Activated CD8-positive, alpha-beta memory T cell treated with anti-CD3 and anti-CD28 coated beads for 4 hours (primary cell): ENCODE data around the gene POTEC.
"Not testable (repeated sequence)": the region's sequence is repeated elsewhere in the genome, so short reads cannot be mapped to it uniquely, and the experiment has no call there.

Experiments
- DNase-seq, 2 donors: peaks; one replicate each; pipeline ENCODE4 v3.0.0-alpha.2; 2020; ENCODE audit warnings: low read depth in 2 of 2

POTEC gene

DNA sequence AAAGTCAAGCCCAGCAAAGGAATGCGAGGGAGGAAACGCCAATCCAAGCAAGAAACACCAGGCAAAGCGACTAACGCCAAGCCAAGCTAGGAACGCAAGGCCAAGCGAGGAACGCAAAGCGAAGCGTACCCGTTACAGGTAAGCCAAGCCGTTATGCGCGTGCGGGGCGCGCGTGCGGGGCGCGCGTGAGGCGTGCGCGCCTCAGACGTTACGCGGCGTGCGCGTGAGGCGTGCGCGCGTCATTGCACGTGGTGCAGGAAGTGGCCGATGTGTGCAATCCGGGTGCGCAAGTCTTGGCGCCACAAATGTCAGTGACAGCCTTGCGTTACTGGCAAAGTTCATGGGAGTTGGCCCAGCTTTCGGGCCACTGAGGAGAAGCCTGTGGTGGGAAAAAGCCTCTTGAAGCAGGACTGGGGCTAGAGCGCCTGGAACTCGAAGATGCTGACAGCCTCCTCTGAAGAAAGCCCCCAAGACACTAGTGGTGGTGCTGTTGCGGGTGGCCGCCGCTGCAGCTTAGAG, at the start of gene POTEC:
Gene POTEC (minus strand): TSS at position 155 of the 519 bp plus-strand sequence. CDS start 454 bp downstream, outside the sequence.
- DNase-seq: not testable (repeated sequence)

DNA sequence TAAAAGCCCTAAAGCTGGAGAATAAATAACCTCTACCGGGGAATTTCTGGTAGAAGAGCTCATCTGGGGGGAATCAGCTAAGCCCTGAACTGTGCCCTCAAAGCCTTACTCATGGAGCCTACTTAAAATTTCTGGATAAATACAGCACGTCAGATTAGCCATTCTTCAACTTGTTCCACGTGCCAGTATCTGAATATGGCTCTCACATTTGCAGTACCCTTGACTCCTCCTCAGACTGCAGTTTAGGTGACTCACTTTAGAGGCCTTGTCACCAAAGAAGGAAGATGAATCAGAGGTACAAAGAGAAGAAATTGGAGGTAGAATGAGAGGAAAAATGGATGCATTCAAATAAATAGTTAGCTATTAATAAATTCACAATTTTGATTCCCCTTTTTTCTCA, 34.6 kb upstream of the POTEC start:
- no peak for DNase-seq

DNA sequence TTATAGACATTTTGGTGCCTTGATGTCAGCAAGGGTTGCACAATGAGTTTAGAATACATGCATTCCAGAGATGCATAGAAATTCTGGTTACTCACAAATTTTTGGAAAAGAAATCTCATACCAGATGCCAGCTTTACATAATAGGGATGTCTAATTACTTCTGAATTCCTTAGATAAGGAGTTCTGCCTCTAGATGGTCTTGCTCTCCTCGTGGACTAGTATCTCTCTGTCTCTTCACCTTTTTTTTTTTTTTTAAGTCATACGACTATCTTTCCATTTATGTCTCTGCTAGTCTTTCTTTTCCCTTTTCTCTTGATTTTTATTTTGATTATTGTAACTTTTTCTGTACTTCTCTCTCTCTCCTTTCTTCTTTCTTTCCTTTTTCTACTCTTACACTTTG, 16.1 kb upstream of the POTEC start:
- DNase-seq: not testable (repeated sequence)

DNA sequence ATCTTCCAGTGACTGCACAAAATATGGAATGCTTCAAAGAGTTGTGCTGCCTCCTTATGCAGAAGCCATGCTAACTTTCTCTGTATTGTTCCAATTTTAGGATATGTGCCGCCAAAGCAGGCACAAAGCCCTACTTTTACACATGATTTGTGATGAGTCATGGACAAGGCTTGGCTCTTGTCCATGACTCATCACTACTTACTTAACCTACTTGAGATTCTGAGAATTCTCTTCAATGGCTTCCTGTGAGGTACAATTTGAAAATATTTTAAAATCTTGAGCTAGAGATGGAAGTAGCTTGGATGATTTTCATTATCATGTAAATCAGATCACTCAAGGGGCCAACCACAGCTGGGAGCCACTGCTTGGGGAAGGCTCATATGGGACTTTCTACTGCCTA, 11.7 kb downstream of the POTEC start:
- not testable (repeated sequence) for DNase-seq

DNA sequence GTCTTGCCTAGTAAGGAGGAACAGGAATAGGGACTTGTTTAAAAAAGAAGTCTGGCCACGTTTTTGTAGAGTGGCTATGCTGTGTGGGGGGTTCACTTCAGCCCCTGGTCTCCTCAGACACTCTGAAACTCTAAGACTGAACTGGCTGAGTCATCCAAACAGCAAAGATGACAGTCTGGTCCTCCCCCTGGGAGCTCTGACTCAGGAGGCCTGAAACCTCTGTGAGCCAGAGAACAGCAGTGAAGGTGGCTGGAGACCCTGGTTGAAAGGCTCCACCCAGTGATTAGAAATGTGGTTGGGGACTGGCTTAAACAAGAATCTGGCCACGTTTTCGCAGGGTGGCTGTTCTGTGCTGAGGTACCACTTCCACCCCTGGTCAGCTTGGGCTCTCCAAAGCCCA, 32.7 kb downstream of the POTEC start:
- DNase-seq: not testable (repeated sequence)

DNA sequence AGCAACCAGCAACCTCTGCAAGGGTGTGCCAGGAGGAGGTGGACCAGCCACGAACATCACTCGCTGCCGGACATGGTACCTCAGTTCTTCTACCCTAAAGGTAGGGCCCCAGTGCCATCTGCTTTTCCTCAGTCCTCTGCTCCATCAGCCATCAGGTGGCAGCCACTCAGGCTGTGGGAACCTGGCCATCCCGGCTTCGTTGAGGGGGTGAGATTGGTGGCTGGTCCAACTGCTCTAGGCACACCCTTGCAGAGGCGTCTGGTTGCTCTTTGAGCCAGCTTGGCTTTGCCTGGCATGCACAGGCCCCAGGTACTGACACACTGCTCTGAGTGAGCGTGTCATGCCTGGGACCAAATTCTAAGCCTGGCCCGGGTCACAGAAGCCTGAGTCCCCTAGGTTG, 39.7 kb downstream of the POTEC start:
- not testable (repeated sequence) for DNase-seq

DNA sequence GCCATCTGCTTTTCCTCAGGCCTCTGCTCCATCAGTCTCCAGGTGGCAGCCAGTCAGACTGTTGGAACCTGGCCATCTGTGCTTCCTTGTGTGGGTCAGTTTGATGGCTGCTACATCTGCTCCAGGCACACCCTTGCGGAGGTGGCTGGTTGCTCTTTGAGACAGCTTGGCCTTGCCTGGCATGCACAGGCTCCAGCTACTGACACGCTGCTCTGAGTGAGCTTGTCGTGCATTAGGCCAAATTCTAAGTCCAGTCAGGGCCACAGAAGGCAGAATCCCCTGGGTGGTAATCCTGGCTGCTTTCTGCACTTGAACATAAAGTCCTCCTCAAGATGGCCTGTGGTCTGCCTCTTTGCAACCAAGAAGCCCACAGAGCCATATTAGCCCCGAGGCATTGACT, 41.5 kb downstream of the POTEC start:
- DNase-seq: not testable (repeated sequence)

DNA sequence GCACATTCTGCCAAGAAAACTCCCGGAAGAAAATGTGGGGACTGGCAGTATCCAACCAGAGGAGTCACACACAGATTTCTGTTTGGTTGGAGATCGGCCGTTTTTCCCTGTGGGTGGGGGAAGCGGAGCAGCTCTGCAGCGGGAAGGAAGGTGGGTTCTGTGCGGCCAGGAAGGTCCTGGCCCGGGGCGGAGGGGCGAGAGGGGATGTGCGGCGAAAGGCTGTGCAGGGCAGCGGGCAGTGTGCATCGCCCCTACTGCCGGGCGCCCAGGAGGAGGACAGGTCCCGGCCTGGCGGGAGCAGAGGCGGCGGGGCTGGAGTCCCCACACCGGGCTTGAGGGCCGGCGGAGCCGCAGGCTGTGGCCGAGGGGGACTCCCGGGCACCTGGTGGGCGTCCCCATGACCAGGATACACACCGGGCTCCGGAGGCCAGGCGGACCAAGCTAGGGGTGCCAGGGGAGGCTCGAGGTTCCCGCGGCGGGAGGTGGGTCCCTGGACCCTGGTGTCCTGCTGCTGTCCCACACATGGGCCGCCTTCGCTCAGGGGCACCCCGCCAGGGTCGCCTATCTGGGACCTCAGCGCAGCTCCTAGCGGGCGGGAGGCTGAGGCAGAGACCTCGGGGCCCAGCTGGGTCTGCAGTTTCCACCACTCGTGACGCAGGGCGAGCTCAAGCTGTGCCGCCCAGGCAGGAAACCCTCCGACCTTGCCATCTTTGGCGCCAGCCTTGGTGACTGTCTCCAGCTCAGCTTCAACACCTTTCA, 54.0 kb downstream of the POTEC start:
- DNase-seq: not testable (repeated sequence)

DNA sequence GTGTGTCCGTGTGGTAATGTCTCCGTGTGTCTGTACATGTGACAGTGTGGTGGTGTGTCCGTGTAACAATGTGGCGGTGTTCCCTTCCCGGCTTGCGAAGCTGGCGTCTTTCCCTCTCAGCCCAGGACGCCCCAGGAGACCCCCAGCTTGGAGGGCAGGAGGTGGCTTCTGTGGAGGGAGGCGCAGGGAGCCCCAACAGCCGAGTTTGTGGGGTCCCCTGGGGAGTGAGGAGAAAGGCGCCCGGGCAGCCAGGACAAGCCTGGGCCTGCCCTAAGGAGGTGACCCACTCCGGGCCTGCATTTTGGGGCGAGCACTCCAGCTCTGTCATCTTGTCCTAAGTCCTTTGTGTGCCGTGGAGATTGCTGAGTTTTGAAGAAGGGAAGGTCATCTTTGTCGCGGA, 54.6 kb downstream of the POTEC start:
- not testable (repeated sequence) for DNase-seq

DNA sequence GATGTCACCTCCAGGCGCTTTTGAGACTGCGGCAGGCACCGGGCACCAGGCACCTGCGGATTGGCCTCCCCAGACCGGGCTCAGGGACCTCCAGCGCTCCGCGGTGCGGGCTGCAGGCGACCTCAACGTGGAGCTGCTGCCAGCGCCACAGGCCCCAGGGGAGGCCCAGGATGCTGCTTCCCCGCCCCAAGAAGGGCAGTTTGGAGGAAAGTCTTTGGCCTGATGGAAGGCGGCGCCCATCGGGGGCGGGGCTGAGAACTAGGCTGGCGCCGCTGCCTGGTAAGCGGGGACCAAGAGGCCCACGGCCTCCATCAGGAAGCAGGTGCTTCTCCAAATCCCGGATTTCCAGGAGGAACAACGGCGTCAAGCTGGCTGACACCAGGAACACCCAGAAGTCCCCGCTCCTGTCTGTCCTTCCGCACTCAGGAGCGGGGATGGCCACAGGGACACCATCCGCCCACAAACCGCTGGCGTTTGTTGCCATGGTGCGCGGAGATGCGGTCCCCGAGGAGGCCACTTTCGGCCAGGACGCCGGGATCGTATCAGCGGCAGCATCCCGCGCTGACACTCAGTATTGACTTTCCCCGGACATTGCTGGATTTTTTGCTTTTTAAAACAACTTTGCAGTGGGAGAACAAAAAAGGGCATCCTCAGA, 56.3 kb downstream of the POTEC start:
- DNase-seq: not testable (repeated sequence)

DNA sequence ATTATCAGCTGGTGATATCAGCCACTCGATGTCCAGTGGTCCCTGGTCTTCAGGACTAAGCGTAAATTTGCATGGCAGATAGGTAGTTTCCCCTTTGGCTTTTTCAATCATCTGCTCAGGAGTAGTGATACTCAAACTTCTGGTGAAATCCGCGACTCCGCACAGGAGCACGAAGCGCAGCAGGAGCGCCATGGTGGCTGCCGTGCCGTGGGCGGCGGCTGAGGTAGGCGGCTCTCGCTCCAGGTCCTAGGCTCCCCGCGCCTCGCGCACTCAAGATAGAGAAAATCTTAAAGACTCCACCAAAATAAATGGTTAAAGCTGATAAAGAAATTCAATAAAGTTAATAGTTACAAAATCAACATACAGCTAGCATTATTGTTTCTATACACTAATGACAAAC, 64.3 kb downstream of the POTEC start:
- not testable (repeated sequence) for DNase-seq

DNA sequence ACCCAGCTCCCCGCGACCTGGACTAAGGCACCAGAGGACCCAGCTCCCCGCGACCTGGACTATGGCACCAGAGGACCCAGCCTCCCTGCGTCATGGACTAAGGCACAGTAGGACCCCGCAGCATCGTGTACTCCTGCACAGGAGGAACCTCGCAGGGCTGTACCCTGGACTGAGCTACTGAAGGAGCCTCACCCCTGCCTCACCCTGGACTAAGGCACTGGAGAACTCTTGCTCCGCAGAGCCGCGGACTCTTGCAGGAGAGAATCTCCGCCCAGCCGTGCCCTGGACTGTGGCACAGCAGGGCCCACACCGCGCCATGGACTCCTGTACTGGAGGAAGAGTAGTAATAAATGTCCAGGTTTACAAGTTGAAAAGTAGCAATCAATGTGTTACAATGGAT, 67.9 kb downstream of the POTEC start:
- not testable (repeated sequence) for DNase-seq

DNA sequence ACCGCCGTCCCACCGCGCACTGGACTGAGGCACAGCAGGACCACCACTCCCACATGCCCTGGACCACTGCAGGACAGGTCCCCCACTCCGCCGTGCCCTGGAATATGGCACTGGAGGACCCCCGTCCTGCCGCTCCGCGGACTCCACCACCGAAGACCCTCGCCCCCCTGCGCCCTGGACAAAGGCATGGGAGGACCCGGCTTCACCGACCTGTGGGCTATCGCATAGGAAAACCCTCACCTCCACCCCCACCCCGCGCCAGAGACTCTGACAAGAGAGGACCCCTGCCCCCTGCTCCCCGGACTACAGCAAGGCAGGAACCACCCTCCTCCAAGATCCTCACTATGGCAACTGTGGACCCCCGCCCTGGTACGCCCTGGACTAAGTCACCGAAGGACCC, 68.6 kb downstream of the POTEC start:
- not testable (repeated sequence) for DNase-seq

DNA sequence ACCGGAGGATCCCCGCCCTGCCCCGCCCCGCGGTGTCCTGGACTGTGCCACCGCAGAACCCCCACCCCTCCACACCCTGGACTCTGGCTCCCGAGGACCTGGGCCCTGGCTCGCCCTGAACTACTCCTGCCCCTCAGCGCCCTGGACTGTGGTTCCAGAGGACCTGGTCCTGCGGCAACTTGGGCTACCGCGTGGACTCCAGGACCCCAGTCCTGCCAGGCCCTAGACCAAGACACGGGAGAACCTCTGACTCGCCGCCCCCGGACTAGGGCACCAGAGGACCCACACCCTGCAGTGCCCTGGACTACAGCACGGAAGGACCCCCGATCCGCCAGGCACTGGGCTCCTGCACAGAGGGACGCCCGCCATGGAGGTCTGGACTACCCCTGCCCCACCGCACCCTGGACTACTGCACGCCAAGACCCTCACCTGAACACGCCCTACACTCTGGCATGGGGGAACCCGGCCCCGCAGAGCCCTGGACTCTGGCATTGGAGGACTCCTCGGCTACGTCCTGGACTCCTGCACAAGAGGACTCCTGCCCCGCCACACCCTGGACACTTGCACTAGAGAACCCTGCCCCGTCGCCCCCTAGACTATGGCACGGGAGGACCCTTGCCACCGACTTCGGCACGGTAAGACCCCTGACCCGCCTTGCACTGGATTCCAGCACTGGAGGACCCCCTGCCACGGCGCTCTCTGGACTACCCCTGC, 69.2 kb downstream of the POTEC start:
- not testable (repeated sequence) for DNase-seq

DNA sequence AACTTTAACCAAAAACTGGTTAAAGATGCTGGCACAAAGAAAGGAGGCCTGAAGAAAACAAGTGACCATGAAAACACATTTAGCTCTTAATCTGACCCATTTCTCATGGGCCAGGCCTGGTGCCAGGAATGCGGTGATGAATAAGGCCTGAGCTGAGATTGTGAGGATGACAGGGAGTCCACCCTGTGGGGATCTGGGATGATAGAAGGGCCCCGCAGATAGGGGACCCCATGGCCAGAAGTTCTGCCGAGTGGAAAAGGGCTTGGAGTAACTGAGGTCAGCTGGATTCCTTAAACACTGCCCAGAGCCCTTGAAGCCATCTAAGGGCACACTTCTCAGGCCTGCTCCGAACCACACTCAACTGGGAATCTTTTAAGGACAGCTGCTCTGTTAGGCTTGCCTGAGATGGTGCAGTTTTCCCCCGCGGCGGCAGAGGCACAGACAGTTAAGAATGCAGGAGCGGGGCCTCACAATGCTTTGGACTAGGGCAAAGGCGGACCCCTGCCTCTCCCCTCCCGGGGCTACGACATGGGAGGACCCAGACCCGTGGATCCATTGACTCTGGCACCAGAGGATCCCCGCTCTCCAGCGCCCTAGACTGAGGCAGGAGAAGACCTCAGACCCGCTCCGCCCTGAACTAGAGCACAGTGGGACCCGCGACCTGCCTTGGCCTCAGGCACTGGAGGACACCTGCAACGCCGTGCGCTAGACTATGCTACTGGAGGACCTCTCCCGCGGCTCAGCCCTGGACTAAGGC, 70.0 kb downstream of the POTEC start:
- not testable (repeated sequence) for DNase-seq

DNA sequence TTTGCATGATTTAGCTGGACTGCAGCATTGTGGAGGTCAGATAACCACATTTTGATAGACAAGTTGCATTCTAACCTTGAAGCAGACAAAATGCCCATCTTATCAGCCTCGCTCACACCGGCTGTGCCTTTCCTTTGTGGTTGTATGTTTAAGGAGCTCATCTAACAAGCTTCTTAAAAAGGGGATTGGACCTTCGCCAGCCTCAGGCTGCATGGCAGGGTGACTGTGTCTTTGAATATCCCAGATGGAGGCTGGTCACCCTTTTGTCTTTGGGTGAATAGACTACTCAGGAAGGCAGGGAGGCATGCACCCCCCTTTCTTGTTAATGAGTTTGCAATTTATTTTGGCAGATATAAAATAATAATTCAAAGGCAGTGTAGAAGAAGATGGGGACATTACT, 72.1 kb downstream of the POTEC start:
- not testable (repeated sequence) for DNase-seq

DNA sequence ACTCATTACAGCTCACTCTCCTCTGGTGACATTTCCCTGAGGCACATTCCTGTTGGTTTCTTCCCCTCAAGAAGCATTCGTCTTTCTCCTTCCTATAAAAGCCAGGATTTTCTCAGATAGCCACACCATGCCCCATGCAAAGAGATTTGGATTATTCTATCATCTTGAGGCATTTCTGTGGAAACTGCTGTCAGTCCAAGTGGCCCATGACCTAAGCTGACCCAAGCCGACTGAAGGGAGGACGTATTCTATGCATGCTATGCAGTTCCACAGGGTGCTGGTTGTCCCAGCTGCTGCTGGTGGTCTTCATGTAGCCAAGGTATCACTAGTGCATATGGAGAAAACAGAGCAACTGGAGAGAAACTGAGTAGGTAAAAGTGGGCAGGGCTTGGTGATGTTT, 73.0 kb downstream of the POTEC start:
- not testable (repeated sequence) for DNase-seq

DNA sequence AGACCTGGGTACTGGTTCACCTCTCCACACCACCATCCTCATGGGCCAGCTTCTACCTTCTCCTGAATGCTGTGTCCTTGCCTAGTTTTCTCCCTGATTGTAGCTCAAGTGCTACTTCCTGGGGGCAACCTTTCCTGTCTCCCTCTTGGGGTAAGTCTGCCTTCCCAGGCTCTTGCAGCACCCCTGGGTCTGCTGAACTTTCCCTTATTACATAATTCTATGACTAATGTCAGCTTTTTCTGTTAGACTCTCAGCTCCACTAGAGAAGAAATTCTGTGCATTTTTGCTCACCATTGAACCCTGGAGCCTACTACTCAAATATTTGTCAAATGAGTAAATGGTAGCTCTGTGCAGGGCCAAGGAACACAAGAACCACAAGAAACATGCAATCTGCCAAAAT, 73.4 kb downstream of the POTEC start:
- not testable (repeated sequence) for DNase-seq

DNA sequence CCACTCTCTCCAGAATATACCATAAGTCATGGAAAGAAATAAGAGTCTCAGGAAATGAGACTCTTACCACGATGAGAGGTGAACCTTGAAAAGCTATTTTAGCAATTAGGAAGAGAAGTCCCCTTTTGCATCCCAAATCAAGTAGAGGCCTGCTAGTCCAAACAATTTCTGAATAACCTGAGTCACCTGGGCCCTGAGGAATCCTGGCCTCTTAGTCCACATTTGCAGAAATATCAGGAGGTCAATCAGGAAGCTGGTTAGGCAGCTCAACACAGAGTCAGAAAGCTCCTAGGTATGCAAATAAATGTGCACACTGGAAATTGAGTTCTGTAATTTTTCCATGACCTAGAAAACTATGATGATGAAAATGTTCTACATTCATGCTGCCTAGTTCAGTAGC, 77.4 kb downstream of the POTEC start:
- DNase-seq: not testable (repeated sequence)
